Measurements from ENCODE around the gene ADAMTSL2. TPM values are rescaled to one million over a fixed set of nuclear protein-coding genes. Genes with fewer than 3 reads are reported as not detected.

Gene ADAMTSL2
- polyA plus RNA-seq, 1 donor (not counting 4 experiments of a cell fraction or from before 2014, with no cell fraction given), result not detected

- Histone ChIP-seq H3K4me1 (ENCODE audit: control insufficient read depth, extremely low read depth, insufficient read depth, low read length) (peaks cover 8% of the 10 kb centered on the region), H3K9me3 (ENCODE audit: control insufficient read depth, low read depth, low read length) (no peaks in the 10 kb centered on the region), H3K4me3 (ENCODE audit: control insufficient read depth in 2 of 3, extremely low read depth in 1 of 3, insufficient read depth in 2 of 3, low read depth in 1 of 3, low read length in 3 of 3) (no peak overlapping the region), H4K20me1 (ENCODE audit: control insufficient read depth, extremely low read depth, insufficient read depth, low read length) (no peaks in the 10 kb centered on the region), H3K4me2 (ENCODE audit: control insufficient read depth, extremely low read depth, insufficient read depth, low read depth, low read length) (no peak overlapping the region), H3K79me2 (ENCODE audit: control insufficient read depth, insufficient read depth, low read length) (no peaks in the 10 kb centered on the region), H3K9ac (ENCODE audit: control insufficient read depth, extremely low read depth, insufficient read depth, low read length) (no peak overlapping the region), H2AFZ (ENCODE audit: control insufficient read depth, low read length) (no peak overlapping the region), H3K36me3 (ENCODE audit: control insufficient read depth in 2 of 2, extremely low read depth in 1 of 2, insufficient read depth in 2 of 2, low read length in 2 of 2) (no peaks in the 10 kb centered on the region), H3K27ac (ENCODE audit: control insufficient read depth, insufficient read depth, low read length) (no peak overlapping the region), H3K27me3 (ENCODE audit: control insufficient read depth, extremely low read depth, insufficient read depth, low read length) (peaks cover 26% of the 10 kb centered on the region), H3K9me1 (ENCODE audit: control insufficient read depth, extremely low read depth, insufficient read depth, low read length) (no peaks in the 10 kb centered on the region)
- DNase-seq (ENCODE audit: low read depth, low spot score) (no peak), FAIRE-seq (no peak)
- no peak for TF ChIP-seq EZH2 (IDR thresholded peaks at IDR 0.05; ENCODE audit: low read length)
- no peak for TF ChIP-seq CTCF (optimal IDR thresholded peaks at IDR 0.05 in 1 of 3, IDR thresholded peaks at IDR 0.05 in 1 of 3, conservative IDR thresholded peaks at IDR 0.05 in 1 of 3; ENCODE audit: extremely low read depth in 1 of 3, insufficient read depth in 2 of 3, low read length in 3 of 3)
- dilution Hi-C loops (cut with MboI; ENCODE audit: extremely low pct_ligation_motif_present, low sequenced_read_pairs), result no loop called here
These were observed 47.2 kb upstream of the ADAMTSL2 start for GRCh38 chr9:133487331-133487725.

GRCh38 chr9:133488686-133489252, 45.7 kb upstream of the ADAMTSL2 start:
- FAIRE-seq, result no peak
- dilution Hi-C loops (cut with MboI; ENCODE audit: extremely low pct_ligation_motif_present, low sequenced_read_pairs), result no loop called here
- no peaks in the 10 kb centered on the region for H3K9me3 ChIP-seq (ENCODE audit: control insufficient read depth, low read depth, low read length)
- TF ChIP-seq EZH2 (IDR thresholded peaks at IDR 0.05; ENCODE audit: low read length) (no peak), CTCF (optimal IDR thresholded peaks at IDR 0.05 in 1 of 3, IDR thresholded peaks at IDR 0.05 in 1 of 3, conservative IDR thresholded peaks at IDR 0.05 in 1 of 3; ENCODE audit: extremely low read depth in 1 of 3, insufficient read depth in 2 of 3, low read length in 3 of 3) (no peak)
- H3K27me3 ChIP-seq (ENCODE audit: control insufficient read depth, extremely low read depth, insufficient read depth, low read length), result peaks cover 23% of the 10 kb centered on the region
- H3K4me1 ChIP-seq (ENCODE audit: control insufficient read depth, extremely low read depth, insufficient read depth, low read length), result peaks cover 12% of the 10 kb centered on the region
- no peaks in the 10 kb centered on the region for H3K79me2 ChIP-seq (ENCODE audit: control insufficient read depth, insufficient read depth, low read length)
- H3K36me3 ChIP-seq (ENCODE audit: control insufficient read depth in 2 of 2, extremely low read depth in 1 of 2, insufficient read depth in 2 of 2, low read length in 2 of 2), result no peaks in the 10 kb centered on the region
- H2AFZ ChIP-seq (ENCODE audit: control insufficient read depth, low read length), result no peak overlapping the region
- DNase-seq (ENCODE audit: low read depth, low spot score), result no peak
- no peaks in the 10 kb centered on the region for H3K9me1 ChIP-seq (ENCODE audit: control insufficient read depth, extremely low read depth, insufficient read depth, low read length)
- no peaks in the 10 kb centered on the region for H4K20me1 ChIP-seq (ENCODE audit: control insufficient read depth, extremely low read depth, insufficient read depth, low read length)
- H3K4me3 ChIP-seq (ENCODE audit: control insufficient read depth in 2 of 3, extremely low read depth in 1 of 3, insufficient read depth in 2 of 3, low read depth in 1 of 3, low read length in 3 of 3), result no peak overlapping the region
- no peak overlapping the region for H3K27ac ChIP-seq (ENCODE audit: control insufficient read depth, insufficient read depth, low read length)
- H3K4me2 ChIP-seq (ENCODE audit: control insufficient read depth, extremely low read depth, insufficient read depth, low read depth, low read length), result no peak overlapping the region
- no peak overlapping the region for H3K9ac ChIP-seq (ENCODE audit: control insufficient read depth, extremely low read depth, insufficient read depth, low read length)
